ENCODE results near the gene PPP1R12C.
"Not testable (repeated sequence)": the region's sequence is repeated elsewhere in the genome, so short reads cannot be mapped to it uniquely, and the experiment has no call there.

The PPP1R12C gene

GRCh38 chr19:55076321-55076720 lies 41.1 kb downstream of the PPP1R12C start:
- DNase-seq (ENCODE audit: low read depth in 2 of 2): no peak

DNA sequence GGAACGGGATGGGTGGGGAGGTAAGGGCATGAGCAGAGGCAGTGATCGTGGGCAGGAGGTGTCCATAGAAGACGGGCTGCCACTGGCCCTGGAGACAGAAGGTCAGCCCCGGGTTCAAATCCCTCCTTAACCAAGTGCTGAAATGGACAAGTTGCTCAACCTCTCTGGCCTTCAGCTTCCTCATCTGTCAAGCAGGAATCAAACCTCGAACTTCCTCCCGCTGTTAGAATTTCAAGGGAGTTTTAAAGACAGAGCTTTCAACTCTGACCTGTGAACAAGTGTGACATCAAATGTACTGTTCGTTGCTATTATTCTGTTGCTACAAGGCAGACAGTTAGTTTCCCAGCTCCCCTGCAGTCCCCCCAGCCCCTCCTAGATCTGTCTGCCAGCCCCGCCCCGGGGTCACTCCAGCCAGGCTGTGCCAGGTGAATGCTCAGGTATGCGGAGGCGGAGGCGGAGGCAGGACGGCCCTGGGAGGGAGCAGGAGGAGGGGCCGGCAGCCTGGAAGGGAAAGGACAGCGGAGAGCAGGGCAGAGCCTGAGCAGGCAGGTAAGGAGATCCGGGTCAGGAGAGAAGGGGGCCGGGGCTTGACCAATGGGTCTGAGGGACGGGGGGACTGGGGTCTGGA lies 42.0 kb downstream of the PPP1R12C start, which contains the start of gene EPS8L1:
TSS of gene EPS8L1 (plus strand) at position 499 of the 628 bp plus-strand sequence. CDS start 576 bp downstream, outside the sequence.
- DNase-seq (ENCODE audit: low read depth in 2 of 2): no peak

GRCh38 chr19:55071913-55072312 lies 45.5 kb downstream of the PPP1R12C start:
- DNase-seq (ENCODE audit: low read depth in 2 of 2): no peak

DNA sequence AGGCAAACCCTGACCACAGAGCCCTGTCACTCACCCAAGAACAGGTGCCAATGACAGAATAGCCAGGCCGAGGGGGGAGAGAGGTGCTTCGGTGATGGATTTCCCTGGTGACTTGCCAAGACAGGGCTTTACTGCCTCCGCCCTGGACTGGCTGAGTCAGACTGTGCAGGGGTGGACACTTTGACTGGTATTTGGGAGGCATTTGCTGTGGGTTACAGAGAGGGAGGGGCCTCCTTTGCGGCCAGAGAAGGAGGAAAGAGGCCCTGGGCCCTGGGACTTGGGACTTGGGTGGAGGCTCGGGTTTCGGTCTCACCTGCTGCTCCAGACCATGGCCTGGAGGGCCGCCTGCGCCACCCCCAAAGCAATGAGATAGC lies 46.3 kb downstream of the PPP1R12C start:
- DNase-seq (ENCODE audit: low read depth in 2 of 2): no peak

DNA sequence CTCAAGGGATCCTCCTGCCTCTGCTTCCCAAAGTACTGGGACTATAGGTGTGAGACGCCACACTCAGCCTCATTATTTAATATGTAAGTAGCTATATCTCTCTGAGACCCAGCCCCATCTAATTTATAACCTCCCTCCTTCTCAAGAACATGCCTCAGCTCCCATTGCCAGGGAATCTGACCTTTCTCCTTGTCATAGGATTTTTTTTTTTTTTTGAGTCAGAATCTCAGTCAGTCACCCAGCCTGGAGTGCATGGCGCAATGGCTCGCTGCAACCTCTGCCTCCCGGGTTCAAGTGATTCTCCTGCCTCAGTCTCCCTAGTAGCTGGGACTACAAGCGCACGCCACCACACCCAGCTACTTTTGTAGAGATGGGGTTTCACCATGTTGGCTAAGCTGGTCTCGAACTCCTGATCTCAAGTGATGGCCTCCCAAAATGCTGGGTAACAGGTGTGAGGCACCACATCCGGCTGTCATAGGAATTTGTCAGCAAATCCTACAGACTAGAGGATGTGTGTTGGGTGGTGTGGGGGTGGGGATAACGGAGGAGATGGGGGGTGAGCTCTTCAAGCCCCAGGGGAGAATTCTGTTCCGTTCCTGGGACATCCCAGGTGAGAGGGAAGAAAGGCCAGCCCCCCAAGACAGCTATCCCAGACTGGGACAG lies 46.8 kb downstream of the PPP1R12C start:
- DNase-seq (ENCODE audit: low read depth in 2 of 2): no peak

DNA sequence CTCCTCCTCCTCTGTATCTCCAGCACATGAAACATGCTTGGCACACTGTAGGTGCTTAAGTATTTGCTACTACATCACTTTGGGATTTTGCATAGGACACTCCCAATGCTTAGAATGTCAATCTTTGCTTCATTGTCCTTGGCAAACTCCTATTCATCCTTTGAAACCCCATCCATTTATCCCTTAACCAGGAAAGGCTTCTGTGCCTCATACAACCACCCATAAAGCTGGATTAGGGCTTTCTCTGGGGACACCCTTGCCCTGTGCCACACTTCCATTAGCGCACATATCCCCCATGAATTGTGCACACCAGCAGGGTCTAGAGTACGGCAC lies 47.6 kb downstream of the PPP1R12C start:
- no peak for DNase-seq (ENCODE audit: low read depth in 2 of 2)

DNA sequence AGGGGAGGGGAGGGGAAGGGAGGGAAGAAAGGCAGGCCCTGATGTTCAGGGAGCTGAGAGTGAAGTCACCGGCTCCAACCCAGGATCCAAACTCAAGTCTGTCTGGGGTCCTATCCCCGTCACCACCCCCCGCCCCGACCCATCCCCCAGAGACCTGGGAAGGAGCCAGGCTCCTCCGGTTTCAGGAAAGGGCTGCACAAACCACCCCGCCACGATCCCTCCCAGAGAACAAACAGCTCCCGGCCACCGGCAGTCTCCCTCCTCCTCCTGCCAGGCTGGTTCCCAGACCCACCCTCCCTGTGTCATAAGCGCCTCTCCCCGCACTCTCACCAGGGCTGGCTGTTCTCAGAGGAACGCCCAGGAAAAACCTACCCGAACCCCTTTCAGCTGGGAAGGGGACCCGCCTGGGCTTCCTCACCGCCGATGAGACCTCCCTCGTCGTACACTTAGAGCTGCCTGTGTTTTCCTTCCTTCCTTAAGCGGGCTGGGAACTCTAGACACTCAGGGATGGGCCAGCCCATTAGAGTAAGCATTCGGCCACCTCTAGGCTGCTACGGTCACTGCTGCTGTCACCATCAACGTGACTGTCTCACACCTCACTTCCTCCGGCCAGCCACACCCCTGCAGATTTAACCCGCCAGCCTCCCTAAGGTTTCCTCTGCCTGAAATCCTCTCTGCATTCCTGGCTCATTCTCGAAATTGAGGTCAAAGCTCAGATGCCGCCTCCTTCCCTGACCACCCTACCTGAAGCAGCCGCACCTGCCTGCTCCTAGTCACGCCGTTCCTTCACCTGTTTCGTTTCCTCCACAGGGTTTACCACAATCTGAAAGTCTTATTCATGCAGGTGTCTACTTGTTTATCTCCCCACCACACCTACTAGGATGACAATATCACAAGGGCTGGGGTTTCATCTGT lies 48.2 kb downstream of the PPP1R12C start:
- no peak for DNase-seq (ENCODE audit: low read depth in 2 of 2)

GRCh38 chr19:55067869-55068268 lies 49.6 kb downstream of the PPP1R12C start:
- DNase-seq (ENCODE audit: low read depth in 2 of 2): no peak

DNA sequence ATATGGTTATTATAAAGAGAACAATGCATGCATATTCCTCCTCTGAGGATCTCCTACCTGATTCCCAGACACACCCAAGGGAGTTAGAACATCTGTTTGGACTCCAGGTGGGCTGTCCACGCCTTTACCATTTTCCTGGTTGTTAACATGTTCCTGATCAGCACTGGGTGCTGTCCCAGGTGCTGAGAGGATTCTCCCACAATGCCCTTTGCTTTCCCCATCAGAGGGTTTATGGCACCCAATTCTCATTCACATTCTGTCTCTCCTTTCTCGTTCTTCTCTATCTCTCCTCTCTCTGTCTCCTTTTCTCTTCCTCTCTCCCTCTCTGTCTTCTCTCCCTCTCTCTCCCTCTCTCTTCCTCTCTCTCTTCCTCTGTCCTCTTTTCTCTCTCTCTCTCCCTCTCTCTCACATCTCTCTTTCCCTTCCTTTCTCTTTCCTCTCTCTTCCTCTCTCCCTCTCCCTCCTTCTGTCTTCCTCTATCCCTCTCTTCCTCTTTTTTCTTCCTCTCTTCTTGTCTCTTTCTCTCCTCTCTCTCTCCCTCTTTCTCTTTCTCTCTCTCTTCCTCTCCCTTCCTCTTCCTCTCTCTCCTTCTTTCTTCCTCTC lies 51.2 kb downstream of the PPP1R12C start:
- no peak for DNase-seq (ENCODE audit: low read depth in 2 of 2)

- DNase-seq (ENCODE audit: low read depth in 2 of 2): not testable (repeated sequence)
These were observed 51.9 kb downstream of the PPP1R12C start for GRCh38 chr19:55065516-55065915.

GRCh38 chr19:55063492-55063843 lies 54.0 kb downstream of the PPP1R12C start:
- DNase-seq (ENCODE audit: low read depth in 2 of 2): no peak

- peak; percentile 99 to 100 for DNase-seq (ENCODE audit: low read depth in 2 of 2)
These were observed 54.5 kb downstream of the PPP1R12C start, which contains the start of gene RDH13 for GRCh38 chr19:55062735-55063491. RDH13 (minus strand) TSS chr19:55063148; CDS start chr19:55063032, 116 bp downstream.

DNA sequence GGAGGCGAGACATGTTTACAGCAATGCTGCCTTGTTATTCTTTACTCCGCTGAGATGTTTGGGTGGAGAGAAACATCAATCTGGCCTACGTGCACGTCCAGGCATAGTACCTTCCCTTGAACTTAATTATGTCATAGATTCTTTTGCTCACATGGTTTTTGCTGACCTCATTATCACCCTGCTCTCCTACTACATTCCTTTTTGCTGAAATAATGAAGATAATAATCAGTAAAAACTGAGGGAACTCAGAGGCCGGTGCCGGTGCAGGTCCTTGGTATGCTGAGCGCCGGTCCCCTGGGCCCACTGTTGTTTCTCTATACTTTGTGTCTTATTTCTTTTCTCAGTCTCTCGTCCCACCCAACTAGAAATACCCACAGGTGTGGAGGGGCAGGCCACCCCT lies 57.1 kb downstream of the PPP1R12C start:
- DNase-seq (ENCODE audit: low read depth in 2 of 2): not testable (repeated sequence)

- no peak for DNase-seq (ENCODE audit: low read depth in 2 of 2)
These were observed 58.4 kb downstream of the PPP1R12C start for GRCh38 chr19:55058781-55059610.

GRCh38 chr19:55056827-55057226 lies 60.6 kb downstream of the PPP1R12C start:
- no peak for DNase-seq (ENCODE audit: low read depth in 2 of 2)

DNA sequence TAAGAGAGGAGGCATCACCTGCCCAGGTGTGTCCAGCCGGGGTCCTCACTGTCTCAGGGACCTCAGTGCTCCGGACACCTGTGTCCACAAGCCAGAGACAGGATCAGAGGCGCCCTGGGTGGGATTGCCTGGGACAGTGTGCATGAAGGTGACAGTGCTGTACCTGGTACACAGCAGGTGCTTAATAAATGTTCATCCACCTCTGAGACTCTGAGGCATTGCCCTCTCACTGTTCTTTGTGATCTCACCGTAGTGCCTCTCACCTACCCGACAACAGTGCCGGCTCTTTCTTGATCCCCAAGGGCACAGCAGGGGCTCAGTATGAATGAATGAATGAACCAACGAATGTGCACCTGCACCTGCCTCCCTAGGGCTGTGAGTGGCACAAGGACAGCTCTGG lies 63.7 kb downstream of the PPP1R12C start:
- DNase-seq (ENCODE audit: low read depth in 2 of 2): no peak

- no peak for DNase-seq (ENCODE audit: low read depth in 2 of 2)
These were observed 66.5 kb downstream of the PPP1R12C start for GRCh38 chr19:55050749-55051532.

DNA sequence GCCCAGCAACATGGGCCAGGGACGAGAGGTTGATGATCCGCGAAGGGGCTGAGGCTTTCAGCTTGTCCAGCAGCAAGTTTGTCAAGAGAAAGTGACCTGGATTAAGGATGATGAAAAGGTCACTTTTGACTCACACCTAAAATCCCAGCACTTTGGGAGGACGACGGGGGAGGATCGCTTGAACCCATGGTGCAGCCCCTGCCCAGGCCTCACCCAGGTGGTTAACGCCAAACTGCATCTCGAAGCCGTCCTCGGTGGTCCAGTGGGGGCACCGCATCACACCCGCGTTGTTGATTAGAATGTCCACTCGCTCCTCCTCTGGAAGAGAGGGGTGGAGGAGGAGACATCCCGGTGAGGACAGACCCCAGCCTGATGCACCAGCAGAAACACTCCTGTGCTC lies 69.0 kb downstream of the PPP1R12C start:
- DNase-seq (ENCODE audit: low read depth in 2 of 2): no peak

DNA sequence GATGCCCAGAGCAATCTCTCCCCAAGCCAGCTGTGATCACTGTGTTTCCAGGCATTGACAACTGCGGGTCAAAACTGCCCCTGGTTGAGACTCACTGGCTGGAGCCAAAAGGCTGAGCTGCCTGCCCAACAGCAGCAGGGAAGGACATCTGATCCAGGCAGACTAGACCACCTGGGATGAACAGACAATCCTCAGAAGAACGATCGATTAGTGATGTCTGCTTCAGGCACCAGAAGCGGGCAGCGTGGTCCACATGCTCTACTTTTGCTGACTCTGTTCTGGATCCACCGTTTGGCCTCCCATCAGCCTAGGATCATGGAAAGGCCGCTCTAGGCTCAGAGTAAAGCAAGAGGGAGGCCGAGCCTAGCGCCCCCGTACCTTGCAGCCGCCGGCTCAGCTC lies 69.5 kb downstream of the PPP1R12C start:
- no peak for DNase-seq (ENCODE audit: low read depth in 2 of 2)

Data from activated CD4-positive, alpha-beta T cell treated with anti-CD3 and anti-CD28 coated beads for 24 hours (primary cell).